Kidney capillary endothelial cell (primary cell): ENCODE data around the gene TKT.

Source experiments
- DNase-seq: peaks from one replicate; pipeline ENCODE4 v3.0.0-alpha.2; 2018; ENCODE audit warnings: low spot score

The TKT gene

DNA sequence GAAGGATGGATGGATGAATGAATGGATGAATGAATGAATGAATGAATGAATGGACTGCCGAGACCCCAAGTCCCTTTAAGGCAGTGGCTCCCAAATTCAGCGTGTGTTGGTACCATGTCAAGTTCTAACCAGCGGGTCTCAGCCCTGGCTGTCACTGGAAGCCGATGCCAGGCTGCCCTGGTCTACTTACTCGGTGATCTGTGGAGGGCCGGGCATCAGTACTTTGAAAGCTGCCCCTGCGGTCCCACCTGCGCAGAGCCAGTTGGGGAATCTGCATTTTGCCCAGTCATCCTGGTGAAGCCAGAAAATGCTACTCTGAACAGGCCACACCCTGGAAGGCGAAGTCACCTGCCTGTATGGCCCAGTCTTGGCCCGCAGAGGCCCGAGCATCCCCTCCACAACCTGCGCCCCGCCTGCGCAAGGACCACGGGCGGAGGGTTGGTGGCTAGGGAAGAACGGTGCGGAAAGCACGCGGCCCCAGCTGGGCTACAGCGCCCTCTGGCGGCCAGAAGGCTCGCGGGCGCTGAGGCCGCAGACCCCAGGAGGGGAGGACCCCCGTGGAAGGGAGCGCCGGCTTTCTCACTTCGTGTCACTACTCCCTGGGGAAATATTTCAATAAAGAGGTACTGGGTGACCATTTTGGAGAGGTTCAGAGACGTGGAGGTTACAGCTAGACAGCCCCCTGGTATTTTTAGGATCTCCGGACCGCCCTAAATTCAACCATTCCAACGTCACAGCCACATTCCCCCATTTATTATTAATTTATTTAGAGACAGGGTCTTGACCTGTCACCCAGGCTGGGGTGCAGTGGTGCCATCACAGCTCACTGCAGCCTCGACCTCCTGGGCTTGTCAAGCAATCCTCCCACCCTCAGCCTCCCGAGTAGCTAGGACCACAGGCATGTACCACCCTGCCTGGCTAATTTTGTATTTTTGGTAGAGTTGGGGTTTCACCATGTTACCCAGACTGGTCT is 59.9 kb downstream of the TKT start:
- DNase-seq = peak; percentile 50

DNA sequence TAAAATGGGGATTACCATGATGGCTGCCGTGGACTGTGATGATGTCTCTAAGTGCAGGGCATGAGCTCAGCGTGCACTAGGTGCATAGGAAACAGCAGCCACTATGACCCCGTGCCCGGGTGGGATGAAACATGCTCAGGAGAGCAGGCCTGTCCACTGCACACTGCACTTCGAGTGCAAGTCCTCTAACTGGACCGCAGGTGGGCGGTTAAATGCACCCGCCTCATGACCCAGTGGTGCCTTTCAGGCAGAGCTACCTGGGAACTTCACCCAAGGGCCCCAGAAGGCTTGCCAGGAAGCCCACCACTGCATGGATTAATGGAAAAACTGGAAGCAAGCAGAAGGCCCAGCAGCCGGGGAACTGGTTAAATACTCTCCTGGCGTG is 60.8 kb downstream of the TKT start:
- DNase-seq = no peak

- DNase-seq = no peak
These were observed 61.4 kb downstream of the TKT start for GRCh38 chr3:53194210-53195065.

- DNase-seq = no peak
These were observed 62.2 kb downstream of the TKT start for GRCh38 chr3:53193466-53194209.

- DNase-seq = no peak
These were observed 63.2 kb downstream of the TKT start for GRCh38 chr3:53192608-53193007.

DNA sequence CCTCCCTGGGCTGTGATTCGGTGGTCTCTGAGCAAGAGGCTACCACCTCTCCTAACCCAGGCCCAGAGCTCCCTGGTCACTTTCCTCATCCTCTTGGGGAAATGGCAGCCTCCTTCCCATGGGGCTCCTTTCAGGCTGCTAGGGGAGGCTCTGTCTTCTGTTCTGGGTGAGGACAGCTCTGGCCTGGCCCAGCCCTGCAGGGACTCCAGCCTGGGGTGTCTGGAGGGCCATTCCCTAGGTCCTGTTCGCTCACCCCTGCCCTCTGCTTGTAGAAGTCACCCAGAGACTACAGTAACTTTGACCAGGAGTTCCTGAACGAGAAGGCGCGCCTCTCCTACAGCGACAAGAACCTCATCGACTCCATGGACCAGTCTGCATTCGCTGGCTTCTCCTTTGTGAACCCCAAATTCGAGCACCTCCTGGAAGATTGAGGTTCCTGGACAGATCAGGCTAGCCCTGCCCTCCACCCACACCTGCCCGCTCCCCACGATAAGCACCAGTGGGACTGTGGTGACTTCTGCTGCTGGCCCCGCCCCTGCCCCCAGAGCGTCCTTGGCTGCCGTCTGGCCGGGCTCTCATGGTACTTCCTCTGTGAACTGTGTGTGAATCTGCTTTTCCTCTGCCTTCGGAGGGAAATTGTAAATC is 63.9 kb downstream of the TKT start:
- DNase-seq = no peak

GRCh38 chr3:53190659-53191058 is 65.2 kb downstream of the TKT start:
- no peak for DNase-seq

- no peak for DNase-seq
These were observed 66.5 kb downstream of the TKT start for GRCh38 chr3:53189276-53189675.

- no peak for DNase-seq
These were observed 67.1 kb downstream of the TKT start for GRCh38 chr3:53188720-53189119.

DNA sequence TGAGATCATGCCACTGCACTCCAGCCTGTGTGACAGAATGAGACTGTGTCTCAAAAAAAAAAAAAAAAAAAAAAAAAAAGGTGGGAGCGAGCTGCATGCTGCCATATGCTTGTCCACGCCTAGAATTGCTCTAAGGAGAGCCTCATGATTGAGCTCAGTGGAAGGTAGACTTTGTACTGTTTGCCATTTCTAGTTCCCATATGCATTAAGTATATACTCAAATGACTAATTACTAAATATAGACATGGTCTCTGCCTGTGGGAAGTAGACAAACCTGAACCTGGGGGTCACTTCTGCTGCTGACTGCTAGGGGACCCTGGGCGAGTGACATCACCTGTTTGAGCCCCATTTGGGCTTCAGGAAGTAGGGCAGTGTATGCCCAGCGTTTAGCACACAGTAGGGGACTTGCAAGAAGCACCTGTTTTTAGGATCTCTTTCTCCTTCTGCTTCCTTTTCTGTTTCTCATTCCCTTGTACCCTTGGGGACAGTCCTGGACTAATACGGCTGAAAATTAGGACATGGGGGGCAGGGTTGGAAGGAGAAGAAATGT is 67.6 kb downstream of the TKT start:
- DNase-seq = no peak

- no peak for DNase-seq
These were observed 68.4 kb downstream of the TKT start for GRCh38 chr3:53187430-53187829.

GRCh38 chr3:53186726-53187125 is 69.1 kb downstream of the TKT start:
- no peak for DNase-seq

GRCh38 chr3:53185761-53186465 is 69.9 kb downstream of the TKT start:
- no peak for DNase-seq

DNA sequence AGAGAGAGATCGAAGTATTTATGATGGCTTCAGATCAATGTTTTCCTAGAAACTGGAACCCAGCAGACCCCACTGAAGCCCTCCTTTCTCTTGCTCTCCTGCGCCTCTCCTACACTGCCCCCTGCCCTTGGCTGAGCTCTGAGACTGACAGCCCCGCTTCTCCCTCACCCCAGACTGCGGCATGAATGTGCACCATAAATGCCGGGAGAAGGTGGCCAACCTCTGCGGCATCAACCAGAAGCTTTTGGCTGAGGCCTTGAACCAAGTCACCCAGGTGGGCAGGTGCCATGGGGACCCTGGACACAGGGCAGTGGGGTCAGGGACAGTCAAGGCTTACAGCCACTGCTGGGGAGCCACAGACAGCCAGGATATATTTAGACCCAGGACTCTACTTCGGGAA is 71.1 kb downstream of the TKT start:
- DNase-seq = no peak

- no peak for DNase-seq
These were observed 72.3 kb downstream of the TKT start for GRCh38 chr3:53183514-53183913.

- DNase-seq = no peak
These were observed 73.0 kb downstream of the TKT start for GRCh38 chr3:53182764-53183355.

GRCh38 chr3:53181528-53181927 is 74.3 kb downstream of the TKT start:
- no peak for DNase-seq

DNA sequence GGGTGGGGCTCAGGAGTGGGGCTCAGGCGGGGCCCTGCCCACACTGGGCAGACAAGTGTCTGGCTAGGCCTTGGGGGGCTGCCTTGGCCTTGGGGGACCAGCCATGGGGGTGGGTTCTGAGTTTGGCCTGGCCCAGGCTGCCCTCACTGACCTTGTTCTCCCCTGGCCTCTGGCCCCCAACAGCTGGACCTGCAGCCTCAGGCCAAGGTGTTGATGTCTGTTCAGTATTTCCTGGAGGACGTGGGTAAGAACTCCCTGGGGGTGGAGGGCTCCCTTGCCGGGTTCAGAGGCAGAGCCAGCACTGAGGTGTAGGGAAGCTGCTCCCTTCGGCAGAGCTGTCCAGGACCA is 74.8 kb downstream of the TKT start:
- DNase-seq = no peak

DNA sequence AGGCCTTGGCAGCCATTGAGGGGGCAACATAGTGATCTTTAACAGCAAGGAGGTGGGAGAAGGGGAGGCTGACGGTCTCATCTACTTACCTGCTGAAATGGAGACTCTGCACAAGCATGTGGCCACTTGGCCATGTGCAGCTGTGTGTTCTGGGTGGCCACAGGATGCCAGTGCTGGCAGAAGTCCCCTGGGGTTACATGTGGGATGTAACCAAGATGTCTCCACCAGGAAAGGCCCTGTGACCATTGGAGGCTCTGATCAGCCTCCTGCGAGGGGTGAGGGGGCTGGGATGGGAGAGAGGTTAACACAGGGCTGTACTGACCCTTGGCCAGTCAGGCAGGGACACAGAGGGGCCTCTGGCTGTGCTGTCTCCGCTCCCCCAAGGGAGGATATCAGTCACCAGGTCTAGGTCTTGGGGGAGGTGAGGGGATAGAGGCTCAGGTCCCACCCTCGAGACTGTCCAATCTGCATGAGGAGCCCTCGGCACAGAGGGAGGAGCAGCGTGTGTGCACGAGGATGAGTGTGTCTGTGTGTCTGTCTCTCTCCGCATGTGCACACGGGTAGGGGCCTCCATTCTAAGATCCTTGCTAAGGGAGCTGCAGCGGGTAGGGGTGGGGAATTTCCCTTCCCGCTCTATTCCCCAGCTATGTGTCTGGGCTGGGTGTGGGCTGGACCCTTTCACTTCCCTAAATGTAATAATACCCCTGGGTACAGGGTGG is 75.4 kb downstream of the TKT start:
- no peak for DNase-seq

- no peak for DNase-seq
These were observed 76.2 kb downstream of the TKT start for GRCh38 chr3:53179580-53179979.
